ENCODE measurements around the gene DNAJC30. TPM values are rescaled to one million over a fixed set of nuclear protein-coding genes. Genes with fewer than 3 reads are reported as not detected.

Gene DNAJC30
- total RNA-seq, 2 experiments from 2014 or later, result 14.0 to 14.4 TPM

- H3K9me3 ChIP-seq (ENCODE audit: control insufficient read depth in 1 of 2, insufficient read depth in 1 of 2, low read length in 2 of 2), result no peaks in the 10 kb centered on the region
- DNase-seq (peak in 1 of 14 experiments; percentile 28), ATAC-seq (ENCODE audit: poor library complexity) (peak; percentile 16)
- peak overlapping the region; percentile 69 to 82 for H3K27ac ChIP-seq (ENCODE audit: low read depth in 1 of 2, low read length in 2 of 2)
- Mint-ChIP-seq H3K27ac (peak overlapping the region; percentile 92), H3K27me3 (no peaks in the 10 kb centered on the region), H3K4me1 (ENCODE audit: low read depth) (peaks cover 35% of the 10 kb centered on the region), H3K36me3 (ENCODE audit: low read depth) (peaks cover 56% of the 10 kb centered on the region), H3K9me3 (no peaks in the 10 kb centered on the region), H3K4me3 (peak overlapping the region; percentile 91)
- ChIA-PET POLR2A (interaction anchor here (1.0 kb wide), 1 partner anchor 16 kb away, joined by 4 read pairs; no protein-coding TSS in a partner anchor), CTCF (interaction anchor here (1.3 kb wide), 1 partner anchor 50 kb away, joined by 3 read pairs; no protein-coding TSS in a partner anchor)
- H3K4me1 ChIP-seq (ENCODE audit: insufficient read depth, low read length), result peaks cover 39% of the 10 kb centered on the region
- H3K4me3 ChIP-seq (ENCODE audit: low read length), result peak overlapping the region; percentile 71
- TF ChIP-seq, protein P1, sequence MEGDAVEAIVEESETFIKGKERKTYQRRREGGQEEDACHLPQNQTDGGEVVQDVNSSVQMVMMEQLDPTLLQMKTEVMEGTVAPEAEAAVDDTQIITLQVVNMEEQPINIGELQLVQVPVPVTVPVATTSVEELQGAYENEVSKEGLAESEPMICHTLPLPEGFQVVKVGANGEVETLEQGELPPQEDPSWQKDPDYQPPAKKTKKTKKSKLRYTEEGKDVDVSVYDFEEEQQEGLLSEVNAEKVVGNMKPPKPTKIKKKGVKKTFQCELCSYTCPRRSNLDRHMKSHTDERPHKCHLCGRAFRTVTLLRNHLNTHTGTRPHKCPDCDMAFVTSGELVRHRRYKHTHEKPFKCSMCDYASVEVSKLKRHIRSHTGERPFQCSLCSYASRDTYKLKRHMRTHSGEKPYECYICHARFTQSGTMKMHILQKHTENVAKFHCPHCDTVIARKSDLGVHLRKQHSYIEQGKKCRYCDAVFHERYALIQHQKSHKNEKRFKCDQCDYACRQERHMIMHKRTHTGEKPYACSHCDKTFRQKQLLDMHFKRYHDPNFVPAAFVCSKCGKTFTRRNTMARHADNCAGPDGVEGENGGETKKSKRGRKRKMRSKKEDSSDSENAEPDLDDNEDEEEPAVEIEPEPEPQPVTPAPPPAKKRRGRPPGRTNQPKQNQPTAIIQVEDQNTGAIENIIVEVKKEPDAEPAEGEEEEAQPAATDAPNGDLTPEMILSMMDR (IDR thresholded peaks at IDR 0.05), result no peak
- no peaks in the 10 kb centered on the region for H3K27me3 ChIP-seq (ENCODE audit: control insufficient read depth in 1 of 2, insufficient read depth in 2 of 2, low read length in 2 of 2)
- intact Hi-C loops (cut with DNase I, micrococcal nuclease), result loop anchor here (1.0 to 2.0 kb wide), 4 partner anchors 17 to 105 kb away; partner anchors contain the start of genes TBL2 (in 1 of the 2) and VPS37D (in 1 of the 2)
- H3K36me3 ChIP-seq (ENCODE audit: insufficient read depth, low read length), result peaks cover 33% of the 10 kb centered on the region
These were observed 788 bp upstream of the DNAJC30 start for GRCh38 chr7:73683788-73684693.

DNA sequence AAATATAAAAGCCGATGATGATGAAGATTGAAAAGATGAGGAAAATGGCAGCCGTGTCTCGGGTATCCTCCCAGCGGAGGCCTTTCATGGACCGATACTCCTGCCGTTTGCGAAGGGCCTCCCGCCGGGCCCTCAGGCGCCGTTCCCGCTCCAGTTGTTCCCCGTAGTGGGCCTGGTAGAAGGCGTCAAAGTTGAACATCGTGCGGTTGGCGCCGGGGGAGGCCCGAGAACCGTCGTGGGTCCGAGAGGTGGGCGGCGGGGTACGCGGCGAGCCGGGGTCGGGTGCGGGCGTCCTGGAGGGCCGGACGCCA is 553 bp downstream of the DNAJC30 start:
- peak overlapping the region; percentile 91 for H3K4me3 Mint-ChIP-seq
- ChIA-PET CTCF (interaction anchor here (0.8 kb wide), 1 partner anchor 52 kb away, joined by 4 read pairs; no protein-coding TSS in a partner anchor), POLR2A (no interaction called here)
- Histone ChIP-seq H3K4me3 (ENCODE audit: low read length) (peak overlapping the region; percentile 71), H3K4me1 (ENCODE audit: insufficient read depth, low read length) (peaks cover 39% of the 10 kb centered on the region), H3K27ac (ENCODE audit: low read depth in 1 of 2, low read length in 2 of 2) (peak overlapping the region; percentile 69 to 86), H3K9me3 (ENCODE audit: control insufficient read depth in 1 of 2, insufficient read depth in 1 of 2, low read length in 2 of 2) (no peaks in the 10 kb centered on the region), H3K27me3 (ENCODE audit: control insufficient read depth in 1 of 2, insufficient read depth in 2 of 2, low read length in 2 of 2) (no peaks in the 10 kb centered on the region), H3K36me3 (ENCODE audit: insufficient read depth, low read length) (peaks cover 28% of the 10 kb centered on the region)
- H3K27me3 Mint-ChIP-seq, result no peaks in the 10 kb centered on the region
- H3K9me3 Mint-ChIP-seq, result no peaks in the 10 kb centered on the region
- DNase-seq (no peak), ATAC-seq (ENCODE audit: poor library complexity) (no peak)
- peaks cover 57% of the 10 kb centered on the region for H3K36me3 Mint-ChIP-seq (ENCODE audit: low read depth)
- TF ChIP-seq, protein P1 (IDR thresholded peaks at IDR 0.05), result no peak
- peaks cover 35% of the 10 kb centered on the region for H3K4me1 Mint-ChIP-seq (ENCODE audit: low read depth)
- peak overlapping the region; percentile 92 for H3K27ac Mint-ChIP-seq
- intact Hi-C loops (cut with DNase I, micrococcal nuclease), result loop anchor here (1.0 to 2.0 kb wide), 4 partner anchors 15 to 104 kb away; partner anchors contain the start of genes TBL2 (in 1 of the 2) and VPS37D (in 1 of the 2)

DNA sequence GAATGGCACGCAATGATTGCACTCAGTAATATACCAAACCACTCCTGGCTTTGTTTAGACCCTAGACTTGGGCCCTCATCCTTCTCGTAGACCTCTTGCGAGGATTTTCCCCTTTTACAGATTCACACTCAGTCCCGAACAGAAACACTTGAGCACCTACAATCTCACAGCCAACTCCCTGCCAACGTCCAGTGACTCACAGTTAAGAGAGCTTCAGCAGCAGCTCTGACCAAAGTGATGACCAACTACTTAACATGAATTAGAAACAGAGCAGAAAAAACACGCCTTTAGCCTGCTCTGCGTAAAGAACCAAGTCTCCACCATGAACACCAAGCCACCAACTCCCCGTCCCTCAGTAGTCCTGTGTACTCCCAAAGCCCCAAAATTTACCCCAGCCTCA is 2.2 kb downstream of the DNAJC30 start:
- H3K27ac ChIP-seq (ENCODE audit: low read depth in 1 of 2, low read length in 2 of 2), result no peak overlapping the region
- no peak for DNase-seq
- intact Hi-C loops (cut with DNase I, micrococcal nuclease), result no loop called here
- TF ChIP-seq, protein P1 (IDR thresholded peaks at IDR 0.05), result no peak
- Mint-ChIP-seq H3K27me3 (no peaks in the 10 kb centered on the region), H3K27ac (peak overlapping the region; percentile 92), H3K9me3 (no peaks in the 10 kb centered on the region), H3K4me3 (peak overlapping the region; percentile 91), H3K4me1 (ENCODE audit: low read depth) (peaks cover 31% of the 10 kb centered on the region), H3K36me3 (ENCODE audit: low read depth) (peaks cover 44% of the 10 kb centered on the region)
- H3K36me3 ChIP-seq (ENCODE audit: insufficient read depth, low read length), result peaks cover 12% of the 10 kb centered on the region
- POLR2A ChIA-PET, result interaction anchor here (0.9 kb wide), 1 partner anchor 33 kb away, joined by 3 read pairs; no protein-coding TSS in a partner anchor
- H3K27me3 ChIP-seq (ENCODE audit: control insufficient read depth in 1 of 2, insufficient read depth in 2 of 2, low read length in 2 of 2), result no peaks in the 10 kb centered on the region
- H3K9me3 ChIP-seq (ENCODE audit: control insufficient read depth in 1 of 2, insufficient read depth in 1 of 2, low read length in 2 of 2), result no peaks in the 10 kb centered on the region
- ATAC-seq (ENCODE audit: poor library complexity), result no peak
- CTCF ChIA-PET, result interaction anchor here (1.6 to 1.9 kb wide), 2 partner anchors 13 to 74 kb away, joined by 3 to 6 read pairs; partner anchors contain the start of gene VPS37D
- peaks cover 39% of the 10 kb centered on the region for H3K4me1 ChIP-seq (ENCODE audit: insufficient read depth, low read length)
- H3K4me3 ChIP-seq (ENCODE audit: low read length), result no peak overlapping the region

Data from CD4-positive, alpha-beta T cell (primary cell).